NCI-H226 (cell line): ENCODE data around the gene APOL2.
"Not testable (repeated sequence)": the region's sequence is repeated elsewhere in the genome, so short reads cannot be mapped to it uniquely, and the experiment has no call there.

Experiments
- DNase-seq: peaks from one replicate; pipeline ENCODE4 v3.0.0-alpha.2; 2015

Gene APOL2

GRCh38 chr22:36220451-36220921, 18.8 kb downstream of the APOL2 start:
- DNase-seq: no peak

DNA sequence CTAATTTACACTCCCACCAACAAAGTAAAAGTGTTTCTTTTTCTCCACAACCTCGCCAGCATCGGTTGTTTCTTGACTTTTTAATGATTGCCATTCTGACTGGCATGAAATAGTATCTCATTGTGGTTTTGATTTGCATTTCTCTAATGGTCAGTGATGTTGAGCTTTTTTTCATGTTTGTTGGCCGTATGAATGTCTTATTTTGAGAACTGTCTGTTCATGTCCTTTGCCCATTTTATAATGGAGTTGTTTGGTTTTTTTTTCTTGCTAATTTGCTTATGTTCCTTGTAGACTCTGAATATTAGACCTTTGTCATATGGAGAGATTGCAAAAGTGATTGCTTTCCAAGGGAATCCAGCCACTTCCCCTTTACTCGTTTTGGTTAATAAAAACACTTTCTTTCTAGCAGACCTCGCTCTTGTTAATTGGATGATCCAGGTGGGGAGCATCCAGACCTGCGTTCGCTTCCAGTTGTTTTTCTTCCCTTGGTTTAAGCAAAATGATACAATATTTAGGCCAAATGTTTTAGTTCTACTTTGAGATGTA, 20.6 kb downstream of the APOL2 start:
- no peak for DNase-seq

GRCh38 chr22:36215981-36216380, 23.3 kb downstream of the APOL2 start:
- DNase-seq: no peak

- no peak for DNase-seq
These were observed 25.7 kb downstream of the APOL2 start for GRCh38 chr22:36213586-36213985.

- DNase-seq: no peak
These were observed 26.4 kb downstream of the APOL2 start for GRCh38 chr22:36212901-36213300.

DNA sequence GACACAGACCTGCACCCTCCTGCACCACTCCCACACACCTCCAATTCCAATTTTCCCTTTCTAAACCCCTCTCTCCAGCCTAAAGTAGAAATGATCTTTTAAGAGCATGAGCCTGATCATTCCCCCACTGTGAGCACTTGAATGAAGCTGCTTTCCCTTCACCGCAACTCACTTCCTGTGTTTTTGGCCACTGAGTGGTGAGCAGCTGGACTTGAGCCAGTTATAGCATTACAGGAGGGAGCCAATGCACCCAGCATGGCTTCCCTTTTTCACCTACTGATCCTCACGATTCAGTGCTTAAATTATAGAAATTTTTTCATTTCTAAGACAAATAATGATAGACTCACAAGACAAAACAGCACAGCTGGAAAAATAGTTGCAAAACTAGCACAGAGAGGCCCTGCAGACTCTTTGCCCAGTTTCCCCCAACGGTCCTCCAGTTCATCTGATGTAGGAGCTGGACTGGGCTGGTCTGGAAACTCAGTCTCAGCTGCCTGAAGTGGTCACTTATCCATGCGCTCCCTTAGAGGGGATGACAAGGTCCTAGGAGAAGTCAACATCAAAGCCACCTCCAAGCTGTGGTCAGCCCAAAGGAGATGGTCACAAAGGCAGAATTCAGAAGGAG, 28.0 kb downstream of the APOL2 start:
- DNase-seq: no peak

DNA sequence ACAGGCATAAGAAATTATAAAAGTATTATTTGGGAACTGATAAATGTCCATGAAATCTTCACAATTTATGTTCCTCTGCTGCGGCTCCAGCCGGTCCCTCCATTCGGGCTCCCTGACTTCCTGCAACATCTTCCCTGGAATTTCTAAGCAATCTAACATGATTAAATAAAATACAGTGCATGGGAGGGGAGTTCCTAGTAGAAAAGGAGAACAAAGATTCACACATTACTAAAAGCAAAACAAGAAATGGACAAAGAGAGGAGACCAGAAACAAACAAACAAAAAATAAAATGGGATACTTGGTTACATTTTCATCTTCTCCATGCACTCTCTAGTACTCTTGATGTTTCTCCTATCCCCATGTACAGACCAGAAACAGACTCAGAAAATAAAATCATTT, 29.1 kb downstream of the APOL2 start:
- DNase-seq: no peak

- not testable (repeated sequence) for DNase-seq
These were observed 29.8 kb downstream of the APOL2 start for GRCh38 chr22:36209488-36209908.

GRCh38 chr22:36208914-36209313, 30.4 kb downstream of the APOL2 start:
- DNase-seq: no peak

DNA sequence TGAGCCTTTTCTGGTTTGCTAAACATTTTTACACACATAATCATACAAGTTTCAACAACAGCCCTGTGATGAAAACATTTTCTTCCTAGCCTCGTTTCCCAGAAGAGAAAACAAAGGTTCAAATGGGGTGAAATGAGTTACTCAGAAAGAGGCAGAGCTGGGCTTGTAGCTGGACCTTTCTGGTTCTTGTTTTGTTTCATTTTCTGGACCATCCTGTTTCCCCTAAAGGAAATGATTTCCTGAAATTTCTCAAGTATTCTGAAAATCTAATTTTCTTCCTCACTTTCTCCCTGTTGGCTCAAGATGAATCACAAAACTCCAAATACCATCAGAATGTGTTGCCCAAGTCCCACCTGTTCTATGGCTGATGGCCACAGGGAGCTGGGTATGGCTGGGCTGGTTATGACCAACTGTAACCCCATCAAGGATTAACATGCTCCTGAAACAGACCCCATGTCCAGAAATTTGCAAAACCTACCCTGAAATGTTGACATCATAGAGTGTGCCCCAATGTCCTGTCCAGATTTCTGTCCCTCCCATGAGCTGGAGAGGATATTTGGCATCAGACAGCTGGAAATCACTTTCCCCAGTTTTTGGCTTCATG, 31.1 kb downstream of the APOL2 start:
- no peak for DNase-seq

GRCh38 chr22:36206255-36206654, 33.1 kb downstream of the APOL2 start:
- DNase-seq: no peak

DNA sequence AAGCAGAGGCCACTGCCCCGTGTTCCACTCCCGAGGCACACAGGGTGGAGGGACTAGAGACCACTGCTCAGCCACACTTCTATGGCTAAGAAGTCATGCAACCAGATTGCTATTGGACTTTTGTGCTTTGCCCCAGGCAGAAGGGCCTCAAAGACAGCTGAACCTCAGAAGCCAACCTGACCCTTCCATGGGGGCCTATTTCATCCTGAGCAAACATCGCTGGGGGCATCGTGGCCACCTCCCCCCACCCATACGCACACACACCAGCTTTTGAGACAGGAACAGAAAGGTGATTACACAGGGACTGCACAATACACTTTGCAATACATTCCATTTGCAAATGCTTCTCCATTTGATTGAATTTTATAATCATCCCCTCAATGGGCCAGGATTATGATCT, 33.8 kb downstream of the APOL2 start:
- not testable (repeated sequence) for DNase-seq

GRCh38 chr22:36204632-36205015, 34.7 kb downstream of the APOL2 start:
- DNase-seq: no peak

GRCh38 chr22:36204001-36204631, 35.2 kb downstream of the APOL2 start:
- DNase-seq: no peak

DNA sequence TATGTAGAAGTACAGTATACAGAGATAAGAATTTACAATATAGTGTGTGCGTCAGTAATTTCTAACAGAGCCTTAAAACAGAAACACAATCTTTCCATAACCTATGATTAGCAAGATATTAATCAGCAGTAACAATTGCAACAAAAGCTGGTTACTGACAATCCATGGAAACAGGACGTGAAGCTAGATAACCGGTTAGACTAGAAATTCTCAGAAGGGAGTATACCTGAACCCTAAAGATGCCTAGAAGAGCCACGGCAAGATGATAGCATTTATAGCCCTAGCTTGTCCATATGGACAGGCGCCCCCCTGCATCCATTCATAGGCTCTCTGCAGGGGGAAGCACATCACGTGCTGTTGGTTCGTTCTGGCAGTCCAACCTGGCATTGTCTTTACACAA, 35.9 kb downstream of the APOL2 start:
- not testable (repeated sequence) for DNase-seq

GRCh38 chr22:36202906-36203305, 36.4 kb downstream of the APOL2 start:
- DNase-seq: not testable (repeated sequence)

GRCh38 chr22:36201630-36202319, 37.6 kb downstream of the APOL2 start, which contains the start of gene APOL4:
APOL4 (minus strand) TSS chr22:36201809; CDS start chr22:36201734, 75 bp downstream.
- DNase-seq: no peak

DNA sequence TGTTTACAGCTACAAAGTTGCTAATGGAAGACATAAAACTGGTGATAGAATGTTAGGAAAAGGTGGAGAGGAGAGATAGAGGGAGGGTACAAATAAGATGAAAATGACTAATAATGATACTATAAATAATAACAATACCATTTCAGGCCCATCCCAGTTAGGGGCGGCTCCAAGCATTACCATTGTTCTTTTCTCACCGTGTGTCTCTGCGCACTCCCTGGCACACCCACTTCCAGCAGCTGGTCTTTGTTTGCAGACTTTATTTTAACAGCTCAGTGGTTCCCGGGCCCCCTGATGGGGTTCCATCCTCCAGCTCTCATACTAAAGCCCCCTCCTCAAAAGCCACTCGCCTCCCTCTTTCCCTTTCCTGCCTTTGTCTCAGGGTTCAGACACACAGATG, 38.3 kb downstream of the APOL2 start:
- not testable (repeated sequence) for DNase-seq

DNA sequence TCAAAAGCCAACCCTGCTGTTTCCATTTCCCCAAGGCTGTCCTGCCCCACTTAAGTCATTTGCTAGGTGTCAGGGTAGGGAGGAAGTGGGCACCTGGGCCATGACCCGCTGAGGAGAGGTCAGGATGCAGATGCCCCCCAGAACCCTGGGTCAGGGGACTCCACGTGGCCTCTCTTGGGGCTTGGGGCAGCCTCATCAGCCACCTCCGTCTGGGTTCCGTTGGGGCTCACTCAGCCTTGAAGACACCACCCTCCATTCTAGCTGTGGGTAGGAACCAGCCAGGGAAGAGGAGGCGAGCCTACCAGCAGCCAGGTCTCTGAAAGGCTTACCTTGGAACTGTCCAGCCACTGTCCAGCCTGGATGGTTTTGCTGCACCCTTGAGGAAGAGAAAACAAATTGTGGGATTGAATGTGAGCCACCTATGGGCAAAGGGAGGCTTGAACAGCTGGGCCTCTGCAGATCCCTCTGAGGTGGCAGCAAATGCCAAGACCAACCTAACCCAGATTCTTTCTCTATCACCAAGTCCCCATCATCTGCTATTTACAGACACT, 40.3 kb downstream of the APOL2 start:
- DNase-seq: no peak

- no peak for DNase-seq
These were observed 40.8 kb downstream of the APOL2 start for GRCh38 chr22:36198536-36198935.

DNA sequence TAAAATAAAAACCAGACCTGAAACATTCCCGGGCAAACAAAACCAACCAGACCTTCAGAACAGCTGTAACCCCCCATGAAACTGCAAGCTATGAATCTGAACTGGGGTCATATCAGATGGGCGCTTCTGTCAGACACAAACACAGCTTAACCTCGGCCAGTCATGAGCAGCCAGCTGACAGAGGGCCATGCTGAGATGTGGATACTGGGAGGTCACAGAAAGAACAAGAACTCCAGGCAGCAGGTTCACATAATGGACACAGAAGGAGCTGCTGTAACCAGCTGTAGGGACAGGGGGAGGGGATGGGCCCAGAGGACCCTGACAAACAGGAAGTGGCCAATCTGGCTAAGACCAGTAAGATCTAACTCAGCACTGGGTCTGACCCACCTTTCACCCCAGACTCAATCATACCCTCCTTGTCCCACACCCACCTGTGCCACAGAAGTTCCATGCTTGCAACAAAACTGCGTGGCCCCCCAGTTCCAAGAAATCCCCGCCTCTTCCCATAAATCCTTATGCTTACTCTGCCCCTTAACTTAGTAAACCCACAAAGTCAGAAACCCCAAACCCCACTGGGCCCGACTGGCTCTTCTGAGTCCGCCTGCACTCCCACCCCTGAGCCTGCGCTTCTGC, 41.7 kb downstream of the APOL2 start:
- no peak for DNase-seq

- no peak for DNase-seq
These were observed 42.3 kb downstream of the APOL2 start for GRCh38 chr22:36197065-36197440.
